Measurements from ENCODE around the gene ABCB4. TPM values are rescaled to one million over a fixed set of nuclear protein-coding genes. Genes with fewer than 3 reads are reported as not detected.

Gene ABCB4
- total RNA-seq, 2 donors from 2014 or later, result 1.4 to 8.7 TPM

- no peaks in the 10 kb centered on the region for H3K27me3 ChIP-seq (replicated peaks; ENCODE audit: insufficient read depth)
Measured at GRCh38 chr7:87479951-87480350, 4.5 kb upstream of the ABCB4 start.

GRCh38 chr7:87476179-87476557 lies 688 bp upstream of the ABCB4 start:
- Histone ChIP-seq H3K27ac (no peak overlapping the region), H3K27me3 (replicated peaks; ENCODE audit: insufficient read depth) (no peaks in the 10 kb centered on the region), H3K9me3 (no peaks in the 10 kb centered on the region), H3K36me3 (no peaks in the 10 kb centered on the region), H3K4me1 (ENCODE audit: control insufficient read depth in 1 of 2, low read depth in 2 of 2) (peaks cover 5 to 24% of the 10 kb centered on the region in 2 donors), H3K4me3 (peak overlapping the region; percentile 77)
- TF ChIP-seq CTCF (IDR thresholded peaks at IDR 0.05), result no peak
- no peak for DNase-seq (ENCODE audit: low spot score)
- no peak for ATAC-seq (ENCODE audit: insufficient number of reproducible peaks, low FRiP score, low read depth)

More at GRCh38 chr7:87479951-87480350, 4.5 kb upstream of the ABCB4 start:
- Histone ChIP-seq H3K9me3 (no peaks in the 10 kb centered on the region), H3K36me3 (no peaks in the 10 kb centered on the region), H3K4me1 (ENCODE audit: control insufficient read depth in 1 of 2, low read depth in 2 of 2) (peaks cover 0 to 4% of the 10 kb centered on the region in 2 donors), H3K27ac (no peak overlapping the region), H3K4me3 (no peak overlapping the region)
- TF ChIP-seq CTCF (IDR thresholded peaks at IDR 0.05), result no peak
- ATAC-seq (ENCODE audit: insufficient number of reproducible peaks, low FRiP score, low read depth) (no peak), DNase-seq (ENCODE audit: low spot score) (no peak)

GRCh38 chr7:87474533-87475358 lies 734 bp downstream of the ABCB4 start:
- H3K27me3 ChIP-seq (replicated peaks; ENCODE audit: insufficient read depth), result no peaks in the 10 kb centered on the region
- H3K4me1 ChIP-seq (ENCODE audit: control insufficient read depth in 1 of 2, low read depth in 2 of 2), result peaks cover 5 to 24% of the 10 kb centered on the region in 2 donors
- H3K9me3 ChIP-seq, result no peaks in the 10 kb centered on the region
- no peak for TF ChIP-seq CTCF (IDR thresholded peaks at IDR 0.05)
- peak; percentile 90 for ATAC-seq (ENCODE audit: insufficient number of reproducible peaks, low FRiP score, low read depth)
- H3K4me3 ChIP-seq, result peak overlapping the region; percentile 77
- DNase-seq (ENCODE audit: low spot score), result no peak
- peak overlapping the region; percentile 64 to 70 for H3K27ac ChIP-seq
- H3K36me3 ChIP-seq, result no peaks in the 10 kb centered on the region

GRCh38 chr7:87473986-87474385 lies 1.5 kb downstream of the ABCB4 start:
- Histone ChIP-seq H3K4me1 (ENCODE audit: control insufficient read depth in 1 of 2, low read depth in 2 of 2) (peaks cover 5 to 24% of the 10 kb centered on the region in 2 donors), H3K27me3 (replicated peaks; ENCODE audit: insufficient read depth) (no peaks in the 10 kb centered on the region), H3K4me3 (peak overlapping the region; percentile 77), H3K27ac (peak overlapping the region; percentile 64 to 70), H3K9me3 (no peaks in the 10 kb centered on the region), H3K36me3 (no peaks in the 10 kb centered on the region)
- DNase-seq (ENCODE audit: low spot score) (no peak), ATAC-seq (ENCODE audit: insufficient number of reproducible peaks, low FRiP score, low read depth) (no peak)
- TF ChIP-seq CTCF (IDR thresholded peaks at IDR 0.05), result no peak

- DNase-seq (ENCODE audit: low spot score) (no peak), ATAC-seq (ENCODE audit: insufficient number of reproducible peaks, low FRiP score, low read depth) (no peak)
- no peaks in the 10 kb centered on the region for H3K27me3 ChIP-seq (replicated peaks; ENCODE audit: insufficient read depth)
- H3K27ac ChIP-seq, result no peak overlapping the region
- no peaks in the 10 kb centered on the region for H3K9me3 ChIP-seq
- no peaks in the 10 kb centered on the region for H3K36me3 ChIP-seq
- no peak overlapping the region for H3K4me3 ChIP-seq
- peaks cover 5 to 24% of the 10 kb centered on the region in 2 donors for H3K4me1 ChIP-seq (ENCODE audit: control insufficient read depth in 1 of 2, low read depth in 2 of 2)
- no peak for TF ChIP-seq CTCF (IDR thresholded peaks at IDR 0.05)
Measured at GRCh38 chr7:87473192-87473591, 2.3 kb downstream of the ABCB4 start.

Measured in thoracic aorta (tissue), 2 donors.